ENCODE measurements around the gene CXCR4. TPM values are rescaled to one million over a fixed set of nuclear protein-coding genes. Genes with fewer than 3 reads are reported as not detected.

CXCR4 gene
- total RNA-seq, 1 donor from 2014 or later: 0.17 TPM

GRCh38 chr2:136107051-136108033, 10.6 kb downstream of the CXCR4 start:
- no peak for DNase-seq (ENCODE audit: low read depth)
- TF ChIP-seq CTCF (conservative IDR thresholded peaks at IDR 0.05; ENCODE audit: low read depth, low read length): no peak
- no peak overlapping the region for H3K4me3 ChIP-seq (ENCODE audit: low read depth, low read length)

- TF ChIP-seq CTCF (conservative IDR thresholded peaks at IDR 0.05; ENCODE audit: low read depth, low read length): no peak
- no peak overlapping the region for H3K4me3 ChIP-seq (ENCODE audit: low read depth, low read length)
- no peak for DNase-seq (ENCODE audit: low read depth)
These were observed 11.4 kb downstream of the CXCR4 start for GRCh38 chr2:136106505-136106904.

- DNase-seq (ENCODE audit: low read depth): no peak
- no peak overlapping the region for H3K4me3 ChIP-seq (ENCODE audit: low read depth, low read length)
- TF ChIP-seq CTCF (conservative IDR thresholded peaks at IDR 0.05; ENCODE audit: low read depth, low read length): no peak
These were observed 13.0 kb downstream of the CXCR4 start for GRCh38 chr2:136104977-136105376.

- no peak for DNase-seq (ENCODE audit: low read depth)
These were observed 16.9 kb downstream of the CXCR4 start for GRCh38 chr2:136101042-136101441.

GRCh38 chr2:136098441-136098840, 19.5 kb downstream of the CXCR4 start:
- TF ChIP-seq CTCF (conservative IDR thresholded peaks at IDR 0.05; ENCODE audit: low read depth, low read length): no peak
- no peak for DNase-seq (ENCODE audit: low read depth)
- no peak overlapping the region for H3K4me3 ChIP-seq (ENCODE audit: low read depth, low read length)

More at GRCh38 chr2:136101042-136101441, 16.9 kb downstream of the CXCR4 start:
- H3K4me3 ChIP-seq (ENCODE audit: low read depth, low read length): no peak overlapping the region
- no peak for TF ChIP-seq CTCF (conservative IDR thresholded peaks at IDR 0.05; ENCODE audit: low read depth, low read length)

- H3K4me3 ChIP-seq (ENCODE audit: low read depth, low read length): no peak overlapping the region
- DNase-seq (ENCODE audit: low read depth): no peak
- no peak for TF ChIP-seq CTCF (conservative IDR thresholded peaks at IDR 0.05; ENCODE audit: low read depth, low read length)
These were observed 24.4 kb downstream of the CXCR4 start for GRCh38 chr2:136093583-136093982.
